ENCODE results near the gene FFAR3.

FFAR3 gene

GRCh38 chr19:35331551-35332214, 26.6 kb upstream of the FFAR3 start:
- DNase-seq, result no peak

GRCh38 chr19:35332817-35333216, 25.4 kb upstream of the FFAR3 start:
- DNase-seq, result no peak

- no peak for DNase-seq
Observed at GRCh38 chr19:35334144-35334753, 24.0 kb upstream of the FFAR3 start.

GRCh38 chr19:35336166-35336955, 21.9 kb upstream of the FFAR3 start:
- no peak for DNase-seq

GRCh38 chr19:35337097-35337983, 20.9 kb upstream of the FFAR3 start:
- no peak for DNase-seq

GRCh38 chr19:35337984-35338296, 20.3 kb upstream of the FFAR3 start:
- DNase-seq, result no peak

- DNase-seq, result no peak
Observed at GRCh38 chr19:35340431-35340830, 17.8 kb upstream of the FFAR3 start.

- DNase-seq, result no peak
Observed at GRCh38 chr19:35341006-35341405, 17.3 kb upstream of the FFAR3 start.

GRCh38 chr19:35341565-35342225, 16.6 kb upstream of the FFAR3 start:
- no peak for DNase-seq

GRCh38 chr19:35342430-35342829, 15.8 kb upstream of the FFAR3 start:
- no peak for DNase-seq

- DNase-seq, result no peak
Observed at GRCh38 chr19:35344511-35345031, 13.7 kb upstream of the FFAR3 start.

- no peak for DNase-seq
Observed at GRCh38 chr19:35345671-35346111, 12.6 kb upstream of the FFAR3 start.

GRCh38 chr19:35346193-35347052, 11.8 kb upstream of the FFAR3 start:
- DNase-seq, result no peak

GRCh38 chr19:35347171-35347929, 10.9 kb upstream of the FFAR3 start, which contains the start of gene FFAR1:
Gene FFAR1 (plus strand): TSS chr19:35347902. CDS start chr19:35351552, 3,650 bp downstream.
- no peak for DNase-seq

- no peak for DNase-seq
Observed at GRCh38 chr19:35347930-35348298, 10.3 kb upstream of the FFAR3 start.

GRCh38 chr19:35348911-35349611, 9.2 kb upstream of the FFAR3 start:
- DNase-seq, result no peak

- DNase-seq, result no peak
Observed at GRCh38 chr19:35349614-35350521, 8.4 kb upstream of the FFAR3 start.

- no peak for DNase-seq
Observed at GRCh38 chr19:35350591-35350990, 7.7 kb upstream of the FFAR3 start.
